A673 (cell line): ENCODE measurements around the gene KIRREL3. TPM values are rescaled to one million over a fixed set of nuclear protein-coding genes. Genes with fewer than 3 reads are reported as not detected.

Source experiments
- BruUV-seq: library from RNA; stranded (reverse); fragments of 400-500 nt; replicated peaks from 2 replicates; lab custom pipeline; 2021; lab: Mats Ljungman, UMichigan
- CTCF ChIA-PET: fragments of 300-600 bp; sonication (Branson Sonifier 250); formaldehyde crosslinking; loops from one replicate; lab custom pipeline; 2022; ENCODE audit warnings: antibody characterized with exemption; lab: Charles Lee
- POLR2A ChIA-PET: fragments of 300-600 bp; sonication (Branson Sonifier 250); formaldehyde crosslinking; loops from one replicate; lab custom pipeline; 2022; ENCODE audit warnings: antibody characterized with exemption; ENCODE audit not compliant: low non-redundant PET; lab: Charles Lee
- DNase-seq: peaks from one replicate; pipeline ENCODE4 v3.0.0-alpha.2; 2015; ENCODE audit warnings: low spot score
- H3K27ac ChIP-seq: fragments of 200-600 bp; sonication (generic); 2 replicates; pipeline ENCODE4 v1.5.1; 2016; ENCODE audit warnings: mixed run types, low read depth, mild to moderate bottlenecking, mixed read lengths, antibody characterized with exemption, low read length; ENCODE audit not compliant: poor library complexity, severe bottlenecking
- H3K27me3 ChIP-seq: fragments of 200-600 bp; sonication (generic); replicated peaks from 2 replicates; pipeline ENCODE4 v1.6.1; 2017; ENCODE audit warnings: mixed run types, low read depth, mild to moderate bottlenecking, mixed read lengths, antibody characterized with exemption, low read length; ENCODE audit not compliant: insufficient read depth, poor library complexity
- H3K36me3 ChIP-seq: fragments of 200-600 bp; sonication (generic); 2 replicates; pipeline ENCODE4 v1.6.1; 2016; ENCODE audit warnings: mixed run types, mild to moderate bottlenecking, mixed read lengths, antibody characterized with exemption, low read length; ENCODE audit not compliant: insufficient read depth, poor library complexity, severe bottlenecking
- H3K4me1 ChIP-seq: fragments of 200-600 bp; sonication (generic); 2 replicates; pipeline ENCODE4 v1.6.1; 2017; ENCODE audit warnings: mixed run types, mild to moderate bottlenecking, mixed read lengths, antibody characterized with exemption, low read length; ENCODE audit not compliant: insufficient read depth, poor library complexity, severe bottlenecking
- H3K4me3 ChIP-seq: fragments of 200-600 bp; sonication (generic); 2 replicates; pipeline ENCODE4 v1.5.1; 2016; ENCODE audit warnings: low read depth, mixed run types, mild to moderate bottlenecking, mixed read lengths, low read length; ENCODE audit not compliant: poor library complexity, severe bottlenecking
- H3K9me3 ChIP-seq: fragments of 200-600 bp; sonication (generic); 2 replicates; pipeline ENCODE4 v1.6.1; 2016; ENCODE audit warnings: mixed run types, low read depth, mild to moderate bottlenecking, mixed read lengths, antibody characterized with exemption, low read length; ENCODE audit not compliant: poor library complexity, severe bottlenecking
- EZH2 ChIP-seq: fragments of 200-600 bp; sonication (generic); IDR thresholded peaks from 2 replicates; pipeline ENCODE4 v1.6.1; 2017; ENCODE audit warnings: borderline replicate concordance, low read depth, mild to moderate bottlenecking, mixed read lengths, antibody characterized with exemption, low read length; ENCODE audit not compliant: poor library complexity, severe bottlenecking
- intact Hi-C: fragments of 100-400 bp; cut with micrococcal nuclease; formaldehyde crosslinking; loops from one replicate; pipeline ENCODE4 v1.10.0; 2022; ENCODE audit not compliant: unreplicated experiment
- total RNA-seq: library from RNA; stranded (reverse); gene quantifications from 2 replicates; pipeline ENCODE4 v1.2.3, GENCODE V29; 2021
- TF ChIP-seq, protein P1 (sequence below): fragments of 300-800, 200-600 bp; sonication (generic); conservative IDR thresholded peaks from 2 replicates; pipeline ENCODE4 v1.5.1; 2017; ENCODE audit warnings: low read depth, mild to moderate bottlenecking, antibody characterized with exemption, low read length, moderate library complexity, mixed read lengths

Gene KIRREL3
- total RNA-seq, 1 experiment from 2014 or later, result not detected

DNA sequence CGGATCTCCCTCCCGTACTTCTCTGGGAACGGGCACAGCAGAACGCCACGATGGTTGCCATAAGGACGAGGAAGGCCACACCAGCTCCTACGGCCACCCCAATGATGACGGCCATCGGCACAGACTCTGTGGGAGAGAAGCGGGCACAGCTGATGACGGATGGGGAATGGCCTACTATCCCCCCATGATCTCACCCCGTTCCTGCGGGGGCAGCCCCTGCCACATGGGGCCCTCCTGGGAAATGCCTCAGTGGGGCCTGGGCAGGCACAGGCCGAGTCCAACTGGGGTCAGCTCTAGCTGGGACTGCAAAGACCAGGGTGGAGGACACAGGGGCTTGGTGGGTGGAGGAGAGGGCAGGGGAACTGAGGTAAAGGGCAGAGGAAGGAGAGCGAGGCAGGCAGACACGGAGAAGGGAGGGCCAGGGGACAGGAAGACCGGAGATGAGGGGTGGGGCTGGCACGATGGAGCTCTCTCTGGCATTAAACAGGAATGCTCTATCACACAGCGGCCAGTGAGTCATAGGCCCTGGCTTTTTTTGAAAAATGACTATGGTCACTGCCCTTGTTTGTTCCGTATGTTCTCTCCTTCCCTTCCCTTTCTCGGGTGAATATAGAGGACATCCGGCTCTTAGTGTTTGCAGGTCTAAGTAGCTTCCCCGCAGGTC, 569.0 kb downstream of the KIRREL3 start:
- Histone ChIP-seq H3K4me1 (no peaks in the 10 kb centered on the region), H3K27ac (no peak overlapping the region), H3K4me3 (no peak overlapping the region), H3K27me3 (no peaks in the 10 kb centered on the region), H3K36me3 (no peaks in the 10 kb centered on the region), H3K9me3 (no peaks in the 10 kb centered on the region)
- intact Hi-C loops, result no loop called here
- DNase-seq, result no peak
- TF ChIP-seq, protein P1, sequence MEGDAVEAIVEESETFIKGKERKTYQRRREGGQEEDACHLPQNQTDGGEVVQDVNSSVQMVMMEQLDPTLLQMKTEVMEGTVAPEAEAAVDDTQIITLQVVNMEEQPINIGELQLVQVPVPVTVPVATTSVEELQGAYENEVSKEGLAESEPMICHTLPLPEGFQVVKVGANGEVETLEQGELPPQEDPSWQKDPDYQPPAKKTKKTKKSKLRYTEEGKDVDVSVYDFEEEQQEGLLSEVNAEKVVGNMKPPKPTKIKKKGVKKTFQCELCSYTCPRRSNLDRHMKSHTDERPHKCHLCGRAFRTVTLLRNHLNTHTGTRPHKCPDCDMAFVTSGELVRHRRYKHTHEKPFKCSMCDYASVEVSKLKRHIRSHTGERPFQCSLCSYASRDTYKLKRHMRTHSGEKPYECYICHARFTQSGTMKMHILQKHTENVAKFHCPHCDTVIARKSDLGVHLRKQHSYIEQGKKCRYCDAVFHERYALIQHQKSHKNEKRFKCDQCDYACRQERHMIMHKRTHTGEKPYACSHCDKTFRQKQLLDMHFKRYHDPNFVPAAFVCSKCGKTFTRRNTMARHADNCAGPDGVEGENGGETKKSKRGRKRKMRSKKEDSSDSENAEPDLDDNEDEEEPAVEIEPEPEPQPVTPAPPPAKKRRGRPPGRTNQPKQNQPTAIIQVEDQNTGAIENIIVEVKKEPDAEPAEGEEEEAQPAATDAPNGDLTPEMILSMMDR, result no peak
- no peak for TF ChIP-seq EZH2
- CTCF ChIA-PET, result interaction anchor here (0.6 kb wide), 1 partner anchor 10 kb away, joined by 5 read pairs; no protein-coding TSS in a partner anchor
- POLR2A ChIA-PET, result no interaction called here
- BruUV-seq, result no TSS peak

DNA sequence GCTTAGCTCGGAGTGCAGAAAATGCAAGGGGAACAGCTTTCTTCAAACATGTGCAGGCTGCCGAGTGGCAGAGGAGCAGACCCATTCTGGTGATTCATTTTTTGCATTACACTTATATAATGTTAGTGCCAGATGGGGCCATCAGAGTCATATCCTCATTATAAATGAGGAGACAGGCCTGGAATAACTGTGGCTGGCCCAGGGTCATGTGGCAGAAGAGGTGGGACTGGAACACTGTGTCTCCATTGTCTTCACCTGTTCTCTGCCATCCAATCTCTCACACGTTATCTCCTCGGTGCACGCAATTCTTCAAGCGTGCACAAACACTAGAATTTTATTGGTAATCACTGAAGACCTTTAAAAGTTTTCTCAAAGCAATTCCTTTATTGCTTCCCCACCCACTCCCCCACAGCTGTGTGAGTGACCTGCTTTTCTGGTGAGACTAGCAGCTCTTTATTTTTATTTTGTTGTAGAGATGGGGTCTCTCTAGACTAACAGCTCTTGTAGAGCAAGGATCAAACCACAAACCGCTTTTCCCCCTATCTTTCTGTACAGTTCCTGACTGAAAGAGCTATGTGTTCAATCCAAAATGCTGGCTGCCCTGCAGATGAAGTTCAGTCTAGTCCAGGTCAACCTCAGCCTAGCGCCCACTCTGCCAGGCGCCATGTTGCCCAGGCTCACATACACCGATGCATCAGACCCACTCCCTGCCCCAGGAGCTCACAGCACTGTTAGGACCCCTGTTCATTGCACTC, 569.8 kb downstream of the KIRREL3 start:
- POLR2A ChIA-PET, result no interaction called here
- BruUV-seq, result no TSS peak
- TF ChIP-seq, protein P1, result no peak
- no peak for TF ChIP-seq EZH2
- no peak overlapping the region for H3K4me3 ChIP-seq
- CTCF ChIA-PET, result interaction anchor here (0.6 kb wide), 1 partner anchor 11 kb away, joined by 5 read pairs; no protein-coding TSS in a partner anchor
- H3K27me3 ChIP-seq, result no peaks in the 10 kb centered on the region
- no peaks in the 10 kb centered on the region for H3K36me3 ChIP-seq
- no peak overlapping the region for H3K27ac ChIP-seq
- DNase-seq, result no peak
- intact Hi-C loops, result no loop called here
- no peaks in the 10 kb centered on the region for H3K9me3 ChIP-seq
- no peaks in the 10 kb centered on the region for H3K4me1 ChIP-seq

DNA sequence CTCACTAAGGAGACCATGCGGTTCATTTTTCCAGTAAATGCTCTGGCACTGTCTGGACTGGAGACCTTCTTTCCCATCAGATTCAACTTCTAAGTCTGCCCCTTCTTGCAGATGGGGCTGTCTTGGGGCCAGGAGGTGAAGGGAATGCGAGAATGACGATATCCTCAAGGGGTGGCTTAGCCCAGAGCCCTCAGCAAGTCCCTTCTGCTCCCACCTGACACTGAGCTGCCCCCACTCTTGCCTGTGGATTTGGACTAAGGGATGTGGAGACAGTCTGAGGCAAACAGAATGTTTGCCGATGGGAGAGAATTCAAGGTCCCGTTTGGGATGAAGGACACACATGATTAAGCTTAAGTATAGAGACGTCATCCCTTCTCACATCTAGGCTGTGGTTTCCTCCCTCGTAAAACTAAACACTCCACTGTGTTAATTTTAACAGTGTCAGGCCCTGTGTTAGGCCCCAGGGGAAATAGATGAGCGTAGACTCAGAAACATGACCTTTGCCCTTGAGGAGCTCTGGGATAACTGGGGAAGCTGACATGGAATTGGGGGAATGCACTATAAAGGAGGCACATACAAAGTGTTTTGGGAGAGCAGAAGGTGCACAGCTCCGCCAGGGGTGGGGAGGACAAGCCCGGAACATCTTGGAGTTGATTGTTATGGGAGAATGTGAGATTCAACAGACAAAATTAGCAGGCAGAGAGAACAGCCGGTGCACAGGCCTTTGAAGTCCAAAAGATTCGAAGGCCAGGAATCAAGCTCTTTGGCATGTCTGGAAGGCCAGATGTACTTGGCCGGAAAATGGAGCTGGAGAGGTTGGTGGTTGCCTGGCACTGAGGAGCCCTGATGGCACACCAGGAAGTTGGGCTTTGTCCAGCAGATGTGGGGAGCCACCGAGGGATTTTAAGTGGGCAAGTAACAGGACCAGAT, 573.5 kb downstream of the KIRREL3 start:
- POLR2A ChIA-PET, result no interaction called here
- CTCF ChIA-PET, result no interaction called here
- Histone ChIP-seq H3K4me1 (no peaks in the 10 kb centered on the region), H3K4me3 (no peak overlapping the region), H3K36me3 (no peaks in the 10 kb centered on the region), H3K9me3 (no peaks in the 10 kb centered on the region), H3K27ac (no peak overlapping the region), H3K27me3 (no peaks in the 10 kb centered on the region)
- DNase-seq, result no peak
- BruUV-seq, result no TSS peak
- intact Hi-C loops, result no loop called here
- no peak for TF ChIP-seq EZH2
- TF ChIP-seq, protein P1, result no peak
